Temporal lobe (tissue), 1 donor: ENCODE data around the gene OR4D2. TPM values are rescaled to one million over a fixed set of nuclear protein-coding genes. Genes with fewer than 3 reads are reported as not detected.

Source experiments
- total RNA-seq: library from RNA; depleted of rRNA; stranded (reverse); fragments of >200 nt; gene quantifications from one replicate; pipeline ENCODE4 v1.2.3, GENCODE V29; 2014

OR4D2 gene
- total RNA-seq, 1 donor from 2014 or later: not detected

Other genes starting within 250 kb of the OR4D2 start
- 9.1 TPM for gene CUEDC1, start 211.6 kb upstream of the OR4D2 start, total RNA-seq
- gene VEZF1, start 178.7 kb upstream of the OR4D2 start, total RNA-seq: 55.6 TPM
- gene SRSF1, start 159.7 kb upstream of the OR4D2 start, total RNA-seq: 217 TPM
- gene DYNLL2, start 83.6 kb upstream of the OR4D2 start, total RNA-seq: 31.0 TPM
- gene OR4D1, start 18.6 kb upstream of the OR4D2 start, total RNA-seq: under 0.01 TPM
- not detected for gene EPX, start 25.7 kb downstream of the OR4D2 start, total RNA-seq
- 9.8 TPM for gene MKS1, start 52.3 kb downstream of the OR4D2 start, total RNA-seq
- under 0.01 TPM for gene LPO, start 71.6 kb downstream of the OR4D2 start, total RNA-seq
- 2.5 TPM for gene MPO, start 114.0 kb downstream of the OR4D2 start, total RNA-seq
- gene TSPOAP1, start 161.8 kb downstream of the OR4D2 start, total RNA-seq: 32.5 TPM
- 31.7 TPM for gene SUPT4H1, start 185.2 kb downstream of the OR4D2 start, total RNA-seq